ENCODE measurements around the gene SYNGR1. TPM values are rescaled to one million over a fixed set of nuclear protein-coding genes. Genes with fewer than 3 reads are reported as not detected.

SYNGR1 gene
- total RNA-seq, 1 experiment from 2014 or later, result 0.35 TPM

DNA sequence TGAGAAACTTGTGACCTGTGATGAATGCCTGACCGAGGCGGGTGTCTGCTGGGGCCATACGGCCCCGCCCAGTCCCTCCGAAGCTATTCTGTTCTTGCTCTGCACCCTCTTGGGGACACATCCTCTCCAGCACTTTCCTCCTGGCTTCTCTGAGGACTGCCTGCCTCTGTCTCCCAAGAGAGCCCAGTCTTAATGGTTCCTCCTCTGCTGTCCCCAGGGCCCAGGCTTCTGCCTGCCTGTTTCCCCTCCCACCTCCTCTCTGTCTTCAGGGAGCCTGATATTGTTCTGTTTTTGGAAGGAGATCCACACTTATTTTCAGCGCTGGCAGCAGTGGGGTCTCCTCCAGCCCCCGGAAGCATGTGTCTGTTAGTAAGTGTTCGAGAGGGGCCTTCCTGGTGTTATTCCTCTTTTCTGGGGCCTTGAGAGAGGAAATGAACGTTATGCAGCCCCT is 18.7 kb downstream of the SYNGR1 start:
- intact Hi-C loops (cut with micrococcal nuclease), result no loop called here
- H3K9me3 Mint-ChIP-seq (ENCODE audit: unreplicated experiment), result no peaks in the 10 kb centered on the region
- CTCF ChIA-PET, result no interaction called here

DNA sequence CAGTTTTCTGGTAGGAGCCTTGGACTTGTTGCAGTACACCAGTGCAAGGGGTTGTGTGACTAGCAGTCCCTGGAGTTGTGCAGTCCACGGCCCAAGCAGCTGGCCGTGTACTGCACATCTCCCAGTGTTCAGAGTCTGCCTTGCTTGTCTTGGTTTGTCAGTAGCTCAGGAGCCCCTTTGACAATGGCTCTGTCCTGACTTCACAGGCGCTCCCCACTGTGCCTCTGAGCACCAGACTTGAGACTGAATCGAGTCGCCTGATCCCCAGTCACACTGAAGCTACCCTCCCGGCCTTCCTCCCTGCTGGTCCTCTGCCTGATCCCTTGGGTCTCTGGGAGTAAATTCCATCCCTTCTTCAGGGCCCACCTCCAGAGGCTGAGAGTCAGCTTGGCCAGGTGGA is 19.4 kb downstream of the SYNGR1 start:
- no peaks in the 10 kb centered on the region for H3K36me3 Mint-ChIP-seq (ENCODE audit: insufficient read depth, unreplicated experiment)
- intact Hi-C loops (cut with micrococcal nuclease), result no loop called here
- TF ChIP-seq, protein P1, sequence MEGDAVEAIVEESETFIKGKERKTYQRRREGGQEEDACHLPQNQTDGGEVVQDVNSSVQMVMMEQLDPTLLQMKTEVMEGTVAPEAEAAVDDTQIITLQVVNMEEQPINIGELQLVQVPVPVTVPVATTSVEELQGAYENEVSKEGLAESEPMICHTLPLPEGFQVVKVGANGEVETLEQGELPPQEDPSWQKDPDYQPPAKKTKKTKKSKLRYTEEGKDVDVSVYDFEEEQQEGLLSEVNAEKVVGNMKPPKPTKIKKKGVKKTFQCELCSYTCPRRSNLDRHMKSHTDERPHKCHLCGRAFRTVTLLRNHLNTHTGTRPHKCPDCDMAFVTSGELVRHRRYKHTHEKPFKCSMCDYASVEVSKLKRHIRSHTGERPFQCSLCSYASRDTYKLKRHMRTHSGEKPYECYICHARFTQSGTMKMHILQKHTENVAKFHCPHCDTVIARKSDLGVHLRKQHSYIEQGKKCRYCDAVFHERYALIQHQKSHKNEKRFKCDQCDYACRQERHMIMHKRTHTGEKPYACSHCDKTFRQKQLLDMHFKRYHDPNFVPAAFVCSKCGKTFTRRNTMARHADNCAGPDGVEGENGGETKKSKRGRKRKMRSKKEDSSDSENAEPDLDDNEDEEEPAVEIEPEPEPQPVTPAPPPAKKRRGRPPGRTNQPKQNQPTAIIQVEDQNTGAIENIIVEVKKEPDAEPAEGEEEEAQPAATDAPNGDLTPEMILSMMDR (IDR thresholded peaks at IDR 0.05; ENCODE audit: unreplicated experiment), result no peak
- ChIA-PET CTCF (no interaction called here), POLR2A (no interaction called here)
- BruUV-seq (replicated peaks), result no TSS peak
- peaks cover 2% of the 10 kb centered on the region for H3K27me3 Mint-ChIP-seq (ENCODE audit: insufficient read depth, unreplicated experiment)
- H3K4me1 Mint-ChIP-seq (ENCODE audit: insufficient read depth, unreplicated experiment), result no peaks in the 10 kb centered on the region
- no peak overlapping the region for H3K4me3 Mint-ChIP-seq (ENCODE audit: unreplicated experiment)
- no peak overlapping the region for H3K27ac Mint-ChIP-seq (ENCODE audit: low read depth, unreplicated experiment)
- H3K9me3 Mint-ChIP-seq (ENCODE audit: unreplicated experiment), result no peaks in the 10 kb centered on the region
- no peak for DNase-seq (ENCODE audit: unreplicated experiment)

More for the DNA sequence above, 18.7 kb downstream of the SYNGR1 start:
- no peak for DNase-seq (ENCODE audit: unreplicated experiment)
- H3K36me3 Mint-ChIP-seq (ENCODE audit: insufficient read depth, unreplicated experiment), result no peaks in the 10 kb centered on the region
- TF ChIP-seq, protein P1 (IDR thresholded peaks at IDR 0.05; ENCODE audit: unreplicated experiment), result no peak
- no peak overlapping the region for H3K4me3 Mint-ChIP-seq (ENCODE audit: unreplicated experiment)
- no peak overlapping the region for H3K27ac Mint-ChIP-seq (ENCODE audit: low read depth, unreplicated experiment)
- H3K27me3 Mint-ChIP-seq (ENCODE audit: insufficient read depth, unreplicated experiment), result peaks cover 9% of the 10 kb centered on the region
- POLR2A ChIA-PET, result no interaction called here
- no TSS peak for BruUV-seq (replicated peaks)
- no peaks in the 10 kb centered on the region for H3K4me1 Mint-ChIP-seq (ENCODE audit: insufficient read depth, unreplicated experiment)

DNA sequence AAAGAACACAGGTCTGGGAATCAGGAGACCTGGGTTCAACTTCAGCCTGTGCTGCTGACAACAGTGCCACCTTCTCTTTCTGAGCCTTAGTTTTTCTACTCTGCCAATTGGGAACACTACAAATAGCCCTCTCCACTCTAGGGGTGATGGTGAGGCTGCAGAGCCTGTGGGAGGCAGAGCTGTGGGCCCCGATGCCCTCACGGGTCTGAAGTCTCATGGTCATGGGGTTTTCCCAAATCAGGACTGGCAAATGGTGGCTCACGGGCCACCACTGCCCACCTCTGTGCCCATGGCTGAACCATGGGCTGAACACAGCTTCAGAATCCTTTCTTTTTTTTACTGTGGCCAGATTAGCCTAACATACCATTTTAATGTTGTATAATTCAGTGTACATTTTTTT is 19.8 kb downstream of the SYNGR1 start:
- Mint-ChIP-seq H3K9me3 (ENCODE audit: unreplicated experiment) (no peaks in the 10 kb centered on the region), H3K36me3 (ENCODE audit: insufficient read depth, unreplicated experiment) (no peaks in the 10 kb centered on the region)
- CTCF ChIA-PET, result no interaction called here

DNA sequence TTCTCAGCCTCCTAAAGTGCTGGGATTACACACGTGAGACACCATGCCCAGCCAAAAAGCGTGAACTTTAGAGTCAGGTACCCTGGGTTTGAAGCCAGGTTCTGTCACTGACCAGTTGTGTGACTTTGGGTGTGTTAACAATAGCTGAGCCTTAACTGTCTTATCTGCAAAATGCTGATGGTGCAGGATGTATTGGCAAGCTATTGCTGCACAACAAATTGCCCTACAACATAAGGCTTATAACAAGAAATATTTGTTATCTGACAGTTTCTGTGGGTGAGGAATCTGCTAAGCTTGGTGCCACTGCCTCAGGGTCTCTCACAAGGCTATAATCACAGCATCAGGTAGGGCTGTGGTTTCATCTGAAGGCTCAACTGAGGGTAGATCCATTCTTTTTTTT is 21.9 kb downstream of the SYNGR1 start:
- no peaks in the 10 kb centered on the region for H3K36me3 Mint-ChIP-seq (ENCODE audit: insufficient read depth, unreplicated experiment)
- no peaks in the 10 kb centered on the region for H3K27me3 Mint-ChIP-seq (ENCODE audit: insufficient read depth, unreplicated experiment)
- TF ChIP-seq, protein P1 (IDR thresholded peaks at IDR 0.05; ENCODE audit: unreplicated experiment), result no peak
- no peaks in the 10 kb centered on the region for H3K4me1 Mint-ChIP-seq (ENCODE audit: insufficient read depth, unreplicated experiment)
- H3K27ac Mint-ChIP-seq (ENCODE audit: low read depth, unreplicated experiment), result no peak overlapping the region
- ChIA-PET POLR2A (no interaction called here), CTCF (no interaction called here)
- H3K4me3 Mint-ChIP-seq (ENCODE audit: unreplicated experiment), result no peak overlapping the region
- no TSS peak for BruUV-seq (replicated peaks)
- no peaks in the 10 kb centered on the region for H3K9me3 Mint-ChIP-seq (ENCODE audit: unreplicated experiment)
- intact Hi-C loops (cut with micrococcal nuclease), result no loop called here
- no peak for DNase-seq (ENCODE audit: unreplicated experiment)

More for the DNA sequence above, 19.8 kb downstream of the SYNGR1 start:
- POLR2A ChIA-PET, result no interaction called here
- Mint-ChIP-seq H3K4me1 (ENCODE audit: insufficient read depth, unreplicated experiment) (no peaks in the 10 kb centered on the region), H3K27me3 (ENCODE audit: insufficient read depth, unreplicated experiment) (no peaks in the 10 kb centered on the region), H3K27ac (ENCODE audit: low read depth, unreplicated experiment) (no peak overlapping the region), H3K4me3 (ENCODE audit: unreplicated experiment) (no peak overlapping the region)
- no TSS peak for BruUV-seq (replicated peaks)
- no peak for DNase-seq (ENCODE audit: unreplicated experiment)
- TF ChIP-seq, protein P1 (IDR thresholded peaks at IDR 0.05; ENCODE audit: unreplicated experiment), result no peak
- intact Hi-C loops (cut with micrococcal nuclease), result no loop called here

Data from MCF 10A (cell line).